ENCODE results near the gene SPATA21.

Gene SPATA21

GRCh38 chr1:16449666-16450065 is 12.4 kb upstream of the SPATA21 start:
- DNase-seq: no peak
- TF ChIP-seq, protein P1, sequence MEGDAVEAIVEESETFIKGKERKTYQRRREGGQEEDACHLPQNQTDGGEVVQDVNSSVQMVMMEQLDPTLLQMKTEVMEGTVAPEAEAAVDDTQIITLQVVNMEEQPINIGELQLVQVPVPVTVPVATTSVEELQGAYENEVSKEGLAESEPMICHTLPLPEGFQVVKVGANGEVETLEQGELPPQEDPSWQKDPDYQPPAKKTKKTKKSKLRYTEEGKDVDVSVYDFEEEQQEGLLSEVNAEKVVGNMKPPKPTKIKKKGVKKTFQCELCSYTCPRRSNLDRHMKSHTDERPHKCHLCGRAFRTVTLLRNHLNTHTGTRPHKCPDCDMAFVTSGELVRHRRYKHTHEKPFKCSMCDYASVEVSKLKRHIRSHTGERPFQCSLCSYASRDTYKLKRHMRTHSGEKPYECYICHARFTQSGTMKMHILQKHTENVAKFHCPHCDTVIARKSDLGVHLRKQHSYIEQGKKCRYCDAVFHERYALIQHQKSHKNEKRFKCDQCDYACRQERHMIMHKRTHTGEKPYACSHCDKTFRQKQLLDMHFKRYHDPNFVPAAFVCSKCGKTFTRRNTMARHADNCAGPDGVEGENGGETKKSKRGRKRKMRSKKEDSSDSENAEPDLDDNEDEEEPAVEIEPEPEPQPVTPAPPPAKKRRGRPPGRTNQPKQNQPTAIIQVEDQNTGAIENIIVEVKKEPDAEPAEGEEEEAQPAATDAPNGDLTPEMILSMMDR (IDR thresholded peaks at IDR 0.05): no peak
- Mint-ChIP-seq H3K27me3 (ENCODE audit: low read depth, poor library complexity) (no peaks in the 10 kb centered on the region), H3K27ac (peak overlapping the region; percentile 70), H3K36me3 (ENCODE audit: low read depth) (peaks cover 70% of the 10 kb centered on the region), H3K4me1 (no peaks in the 10 kb centered on the region), H3K9me3 (no peaks in the 10 kb centered on the region), H3K4me3 (no peak overlapping the region)

GRCh38 chr1:16449065-16449464 is 11.8 kb upstream of the SPATA21 start:
- DNase-seq: no peak
- Mint-ChIP-seq H3K4me3 (no peak overlapping the region), H3K36me3 (ENCODE audit: low read depth) (peaks cover 75% of the 10 kb centered on the region), H3K27me3 (ENCODE audit: low read depth, poor library complexity) (no peaks in the 10 kb centered on the region), H3K9me3 (no peaks in the 10 kb centered on the region), H3K27ac (no peak overlapping the region), H3K4me1 (no peaks in the 10 kb centered on the region)
- TF ChIP-seq, protein P1 (IDR thresholded peaks at IDR 0.05): no peak

DNA sequence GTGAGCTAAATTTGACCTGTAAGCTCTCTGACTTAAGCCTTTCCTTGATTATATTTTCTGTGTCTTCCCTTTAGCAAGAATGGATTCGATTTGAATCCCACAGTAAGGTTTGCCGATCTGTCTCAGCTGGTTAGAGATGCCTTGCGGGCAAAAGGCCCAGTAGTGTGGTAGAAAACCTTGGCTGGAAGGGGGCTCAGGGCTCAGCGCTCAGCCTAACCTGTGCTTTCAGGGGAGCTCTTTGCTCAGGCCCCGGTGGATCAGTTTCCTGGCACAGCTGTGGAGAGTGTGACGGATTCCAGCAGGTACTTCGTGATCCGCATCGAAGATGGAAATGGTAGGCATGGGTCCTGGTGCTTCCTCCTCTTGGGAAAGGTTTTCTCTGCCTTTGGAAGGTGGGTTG is 10.4 kb upstream of the SPATA21 start:
- DNase-seq: no peak
- no peak overlapping the region for H3K4me3 Mint-ChIP-seq
- no peaks in the 10 kb centered on the region for H3K27me3 Mint-ChIP-seq (ENCODE audit: low read depth, poor library complexity)
- TF ChIP-seq, protein P1 (IDR thresholded peaks at IDR 0.05): no peak
- peak overlapping the region; percentile 68 for H3K27ac Mint-ChIP-seq
- peaks cover 78% of the 10 kb centered on the region for H3K36me3 Mint-ChIP-seq (ENCODE audit: low read depth)
- H3K4me1 Mint-ChIP-seq: peaks cover 4% of the 10 kb centered on the region
- no peaks in the 10 kb centered on the region for H3K9me3 Mint-ChIP-seq

GRCh38 chr1:16446116-16446515 is 8.9 kb upstream of the SPATA21 start:
- TF ChIP-seq, protein P1 (IDR thresholded peaks at IDR 0.05): no peak
- H3K27ac Mint-ChIP-seq: no peak overlapping the region
- H3K4me1 Mint-ChIP-seq: peaks cover 15% of the 10 kb centered on the region
- H3K27me3 Mint-ChIP-seq (ENCODE audit: low read depth, poor library complexity): no peaks in the 10 kb centered on the region
- peaks cover 67% of the 10 kb centered on the region for H3K36me3 Mint-ChIP-seq (ENCODE audit: low read depth)
- no peak for DNase-seq
- no peaks in the 10 kb centered on the region for H3K9me3 Mint-ChIP-seq
- no peak overlapping the region for H3K4me3 Mint-ChIP-seq

GRCh38 chr1:16445052-16445451 is 7.8 kb upstream of the SPATA21 start:
- Mint-ChIP-seq H3K27me3 (ENCODE audit: low read depth, poor library complexity) (no peaks in the 10 kb centered on the region), H3K4me3 (no peak overlapping the region), H3K27ac (no peak overlapping the region), H3K4me1 (peaks cover 21% of the 10 kb centered on the region), H3K36me3 (ENCODE audit: low read depth) (peaks cover 61% of the 10 kb centered on the region), H3K9me3 (no peaks in the 10 kb centered on the region)
- TF ChIP-seq, protein P1 (IDR thresholded peaks at IDR 0.05): no peak
- DNase-seq: no peak

GRCh38 chr1:16443975-16444770 is 6.9 kb upstream of the SPATA21 start:
- H3K4me3 Mint-ChIP-seq: no peak overlapping the region
- no peak for DNase-seq
- peaks cover 52% of the 10 kb centered on the region for H3K36me3 Mint-ChIP-seq (ENCODE audit: low read depth)
- TF ChIP-seq, protein P1 (IDR thresholded peaks at IDR 0.05): no peak
- no peaks in the 10 kb centered on the region for H3K27me3 Mint-ChIP-seq (ENCODE audit: low read depth, poor library complexity)
- peak overlapping the region; percentile 30 for H3K27ac Mint-ChIP-seq
- H3K9me3 Mint-ChIP-seq: no peaks in the 10 kb centered on the region
- H3K4me1 Mint-ChIP-seq: peaks cover 22% of the 10 kb centered on the region
